ENCODE data around the gene CASP1.

Gene CASP1

GRCh38 chr11:105057432-105057831 lies 22.5 kb upstream of the CASP1 start:
- Histone ChIP-seq H3K27ac (ENCODE audit: poor library complexity, severe bottlenecking) (no peak overlapping the region), H3K36me3 (ENCODE audit: low read depth) (no peaks in the 10 kb centered on the region)
- no peak for TF ChIP-seq CTCF (IDR thresholded peaks at IDR 0.05; ENCODE audit: poor library complexity, severe bottlenecking)

GRCh38 chr11:105056446-105056845 lies 21.5 kb upstream of the CASP1 start:
- no peak for TF ChIP-seq CTCF (IDR thresholded peaks at IDR 0.05; ENCODE audit: poor library complexity, severe bottlenecking)
- H3K36me3 ChIP-seq (ENCODE audit: low read depth), result no peaks in the 10 kb centered on the region
- no peak overlapping the region for H3K27ac ChIP-seq (ENCODE audit: poor library complexity, severe bottlenecking)
- no peaks in the 10 kb centered on the region for H3K9me3 ChIP-seq (ENCODE audit: severe bottlenecking)
- no peak for DNase-seq (ENCODE audit: low spot score)
- H3K4me3 ChIP-seq (ENCODE audit: severe bottlenecking), result no peak overlapping the region
- H3K4me1 ChIP-seq (ENCODE audit: insufficient read depth, poor library complexity, severe bottlenecking), result no peaks in the 10 kb centered on the region
- H3K27me3 ChIP-seq (ENCODE audit: insufficient read depth, poor library complexity, severe bottlenecking), result no peaks in the 10 kb centered on the region
- ATAC-seq (ENCODE audit: low read depth), result no peak

More at GRCh38 chr11:105057432-105057831, 22.5 kb upstream of the CASP1 start:
- DNase-seq (ENCODE audit: low spot score), result no peak
- Histone ChIP-seq H3K4me3 (ENCODE audit: severe bottlenecking) (no peak overlapping the region), H3K9me3 (ENCODE audit: severe bottlenecking) (no peaks in the 10 kb centered on the region), H3K27me3 (ENCODE audit: insufficient read depth, poor library complexity, severe bottlenecking) (no peaks in the 10 kb centered on the region), H3K4me1 (ENCODE audit: insufficient read depth, poor library complexity, severe bottlenecking) (no peaks in the 10 kb centered on the region)
- no peak for ATAC-seq (ENCODE audit: low read depth)

- ATAC-seq (ENCODE audit: low read depth), result no peak
- no peak overlapping the region for H3K4me3 ChIP-seq (ENCODE audit: severe bottlenecking)
- no peaks in the 10 kb centered on the region for H3K36me3 ChIP-seq (ENCODE audit: low read depth)
- no peaks in the 10 kb centered on the region for H3K4me1 ChIP-seq (ENCODE audit: insufficient read depth, poor library complexity, severe bottlenecking)
- H3K27ac ChIP-seq (ENCODE audit: poor library complexity, severe bottlenecking), result no peak overlapping the region
- no peaks in the 10 kb centered on the region for H3K9me3 ChIP-seq (ENCODE audit: severe bottlenecking)
- no peaks in the 10 kb centered on the region for H3K27me3 ChIP-seq (ENCODE audit: insufficient read depth, poor library complexity, severe bottlenecking)
- TF ChIP-seq CTCF (IDR thresholded peaks at IDR 0.05; ENCODE audit: poor library complexity, severe bottlenecking), result no peak
- DNase-seq (ENCODE audit: low spot score), result no peak
Observed at GRCh38 chr11:105054723-105055493, 20.0 kb upstream of the CASP1 start.

- DNase-seq (ENCODE audit: low spot score), result no peak
- Histone ChIP-seq H3K9me3 (ENCODE audit: severe bottlenecking) (no peaks in the 10 kb centered on the region), H3K27ac (ENCODE audit: poor library complexity, severe bottlenecking) (no peak overlapping the region), H3K27me3 (ENCODE audit: insufficient read depth, poor library complexity, severe bottlenecking) (no peaks in the 10 kb centered on the region), H3K4me3 (ENCODE audit: severe bottlenecking) (no peak overlapping the region), H3K36me3 (ENCODE audit: low read depth) (no peaks in the 10 kb centered on the region), H3K4me1 (ENCODE audit: insufficient read depth, poor library complexity, severe bottlenecking) (peaks cover 2% of the 10 kb centered on the region)
- no peak for ATAC-seq (ENCODE audit: low read depth)
- TF ChIP-seq CTCF (IDR thresholded peaks at IDR 0.05; ENCODE audit: poor library complexity, severe bottlenecking), result no peak
Observed at GRCh38 chr11:105052487-105052886, 17.5 kb upstream of the CASP1 start.

- no peak overlapping the region for H3K27ac ChIP-seq (ENCODE audit: poor library complexity, severe bottlenecking)
- H3K36me3 ChIP-seq (ENCODE audit: low read depth), result no peaks in the 10 kb centered on the region
- DNase-seq (ENCODE audit: low spot score) (no peak), ATAC-seq (ENCODE audit: low read depth) (no peak)
- H3K9me3 ChIP-seq (ENCODE audit: severe bottlenecking), result no peaks in the 10 kb centered on the region
- no peaks in the 10 kb centered on the region for H3K27me3 ChIP-seq (ENCODE audit: insufficient read depth, poor library complexity, severe bottlenecking)
- TF ChIP-seq CTCF (IDR thresholded peaks at IDR 0.05; ENCODE audit: poor library complexity, severe bottlenecking), result no peak
- no peak overlapping the region for H3K4me3 ChIP-seq (ENCODE audit: severe bottlenecking)
- peaks cover 8% of the 10 kb centered on the region for H3K4me1 ChIP-seq (ENCODE audit: insufficient read depth, poor library complexity, severe bottlenecking)
Observed at GRCh38 chr11:105051559-105051958, 16.6 kb upstream of the CASP1 start.

All from RWPE2 (cell line).